ENCODE data around the gene IRF2BP2. TPM values are rescaled to one million over a fixed set of nuclear protein-coding genes. Genes with fewer than 3 reads are reported as not detected.

IRF2BP2 gene
- total RNA-seq, 4 donors from 2014 or later = 106 to 125 (median 115) TPM

GRCh38 chr1:234578735-234579134 lies 31.2 kb downstream of the IRF2BP2 start:
- intact Hi-C loops (cut with DNase I) = no loop called here
- H3K9me3 ChIP-seq = no peaks in the 10 kb centered on the region
- TF ChIP-seq CTCF (IDR thresholded peaks at IDR 0.05) (no peak), POLR2A (IDR thresholded peaks at IDR 0.05) (no peak)
- DNase-seq = no peak
- H3K27me3 ChIP-seq = no peaks in the 10 kb centered on the region
- H3K4me1 ChIP-seq = peaks cover 0 to 5% of the 10 kb centered on the region in 2 donors
- 86 to 92% methylated on average over 8 of the region's 8 CpGs for WGBS, 2 donors
- no peak overlapping the region for H3K27ac ChIP-seq
- H3K4me3 ChIP-seq (replicated peaks in 1 of 3) = no peak overlapping the region
- no peaks in the 10 kb centered on the region for H3K36me3 ChIP-seq

- 64 to 76% methylated on average over 2 of the region's 2 CpGs for WGBS, 2 donors
- intact Hi-C loops (cut with DNase I) = no loop called here
Measured at GRCh38 chr1:234578087-234578486, 31.9 kb downstream of the IRF2BP2 start.

GRCh38 chr1:234573711-234574299 lies 36.2 kb downstream of the IRF2BP2 start:
- Histone ChIP-seq H3K9me3 (no peaks in the 10 kb centered on the region), H3K27ac (no peak overlapping the region), H3K4me3 (replicated peaks in 1 of 3) (no peak overlapping the region), H3K27me3 (no peaks in the 10 kb centered on the region), H3K4me1 (no peaks in the 10 kb centered on the region), H3K36me3 (no peaks in the 10 kb centered on the region)
- intact Hi-C loops (cut with DNase I) = no loop called here
- 42 to 62% methylated on average over 2 of the region's 2 CpGs for WGBS, 2 donors
- DNase-seq = no peak
- TF ChIP-seq CTCF (IDR thresholded peaks at IDR 0.05) = no peak
- no peak for TF ChIP-seq POLR2A (IDR thresholded peaks at IDR 0.05)

More at GRCh38 chr1:234578087-234578486, 31.9 kb downstream of the IRF2BP2 start:
- Histone ChIP-seq H3K4me1 (peaks cover 0 to 5% of the 10 kb centered on the region in 2 donors), H3K36me3 (no peaks in the 10 kb centered on the region), H3K4me3 (replicated peaks in 1 of 3) (no peak overlapping the region), H3K27me3 (no peaks in the 10 kb centered on the region), H3K27ac (no peak overlapping the region), H3K9me3 (no peaks in the 10 kb centered on the region)
- no peak for DNase-seq
- TF ChIP-seq CTCF (IDR thresholded peaks at IDR 0.05) (no peak), POLR2A (IDR thresholded peaks at IDR 0.05) (no peak)

- H3K27ac ChIP-seq = no peak overlapping the region
- H3K4me1 ChIP-seq = no peaks in the 10 kb centered on the region
- intact Hi-C loops (cut with DNase I) = no loop called here
- no peaks in the 10 kb centered on the region for H3K36me3 ChIP-seq
- no peak for DNase-seq
- H3K9me3 ChIP-seq = no peaks in the 10 kb centered on the region
- H3K4me3 ChIP-seq (replicated peaks in 1 of 3) = no peak overlapping the region
- 87 to 93% methylated on average over 7 of the region's 7 CpGs for WGBS, 2 donors
- TF ChIP-seq POLR2A (IDR thresholded peaks at IDR 0.05) = no peak
- no peak for TF ChIP-seq CTCF (IDR thresholded peaks at IDR 0.05)
- no peaks in the 10 kb centered on the region for H3K27me3 ChIP-seq
Measured at GRCh38 chr1:234572966-234573365, 37.0 kb downstream of the IRF2BP2 start.

DNA sequence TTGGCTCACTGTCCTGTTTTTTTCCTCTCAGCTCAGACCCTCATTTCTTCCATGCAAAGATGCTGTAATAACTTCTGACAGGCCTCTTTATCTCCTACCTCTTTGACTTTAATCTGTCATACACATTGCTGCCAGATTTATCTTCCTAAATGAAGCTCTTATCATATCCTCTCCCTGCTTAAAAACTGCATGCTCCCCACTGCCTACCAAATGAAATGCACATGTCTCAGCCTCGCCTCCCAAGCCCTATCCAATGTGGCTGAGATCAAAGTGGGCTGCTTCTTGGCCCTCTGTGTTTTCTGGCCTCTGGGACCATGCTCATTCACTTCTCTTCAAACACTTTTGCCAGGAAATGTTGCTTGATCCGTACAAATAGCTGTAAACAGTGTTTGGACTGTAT lies 38.3 kb downstream of the IRF2BP2 start:
- Histone ChIP-seq H3K27ac (no peak overlapping the region), H3K27me3 (no peaks in the 10 kb centered on the region), H3K4me3 (replicated peaks in 1 of 3) (no peak overlapping the region), H3K4me1 (no peaks in the 10 kb centered on the region), H3K9me3 (no peaks in the 10 kb centered on the region), H3K36me3 (no peaks in the 10 kb centered on the region)
- 87 to 88% methylated on average over 2 of the region's 2 CpGs for WGBS, 2 donors
- intact Hi-C loops (cut with DNase I) = no loop called here
- DNase-seq = no peak
- TF ChIP-seq CTCF (IDR thresholded peaks at IDR 0.05) (no peak), POLR2A (IDR thresholded peaks at IDR 0.05) (no peak)

Data from thyroid gland (tissue), 4 donors.